KOPT-K1 (cell line): Measurements from ENCODE around the gene ADCY9.
"Not testable (repeated sequence)": the region's sequence is repeated elsewhere in the genome, so short reads cannot be mapped to it uniquely, and the experiment has no call there.

Experiments
- H3K27ac ChIP-seq: fragments of 200-600 bp; sonication (generic); 2 replicates; pipeline ENCODE4 v1.5.1; 2016; ENCODE audit warnings: antibody characterized with exemption, mild to moderate bottlenecking, low read depth, low read length; ENCODE audit not compliant: poor library complexity, severe bottlenecking
- H3K36me3 ChIP-seq: fragments of 200-600 bp; sonication (generic); 2 replicates; pipeline ENCODE4 v1.5.1; 2017; ENCODE audit warnings: antibody characterized with exemption, mild to moderate bottlenecking, low read length, moderate library complexity; ENCODE audit not compliant: insufficient read depth
- H3K9me3 ChIP-seq: fragments of 200-600 bp; sonication (generic); 2 replicates; pipeline ENCODE4 v1.5.1; 2017; ENCODE audit warnings: antibody characterized with exemption, low read length, mild to moderate bottlenecking; ENCODE audit not compliant: insufficient read depth, poor library complexity, severe bottlenecking

ADCY9 gene

GRCh38 chr16:3964686-3965290, 151.5 kb downstream of the ADCY9 start:
- H3K9me3 ChIP-seq: no peaks in the 10 kb centered on the region
- no peak overlapping the region for H3K27ac ChIP-seq
- no peaks in the 10 kb centered on the region for H3K36me3 ChIP-seq

- Histone ChIP-seq H3K9me3 (no peaks in the 10 kb centered on the region), H3K36me3 (no peaks in the 10 kb centered on the region), H3K27ac (no peak overlapping the region)
Observed at GRCh38 chr16:3963886-3964685, 152.2 kb downstream of the ADCY9 start.

DNA sequence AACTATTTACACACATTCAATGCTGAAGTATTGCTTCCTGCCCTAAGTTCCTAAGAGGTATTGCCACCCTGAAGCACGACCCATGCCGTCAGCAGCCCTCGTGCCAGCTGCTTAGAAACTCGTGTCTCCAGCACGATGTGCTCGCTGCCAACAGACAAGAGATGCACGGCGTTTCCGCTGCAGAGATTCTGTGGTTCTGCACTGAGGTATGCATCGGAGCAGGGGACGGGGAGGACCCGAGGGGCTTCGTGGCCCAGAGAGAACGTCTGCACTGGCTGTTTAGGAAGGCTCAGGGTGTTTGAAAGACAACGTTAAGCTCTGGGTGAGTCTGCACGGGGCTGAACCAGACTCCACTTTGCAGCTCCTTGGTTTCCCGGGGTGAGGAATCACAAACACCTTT, 153.0 kb downstream of the ADCY9 start:
- Histone ChIP-seq H3K27ac (no peak overlapping the region), H3K36me3 (no peaks in the 10 kb centered on the region), H3K9me3 (no peaks in the 10 kb centered on the region)

DNA sequence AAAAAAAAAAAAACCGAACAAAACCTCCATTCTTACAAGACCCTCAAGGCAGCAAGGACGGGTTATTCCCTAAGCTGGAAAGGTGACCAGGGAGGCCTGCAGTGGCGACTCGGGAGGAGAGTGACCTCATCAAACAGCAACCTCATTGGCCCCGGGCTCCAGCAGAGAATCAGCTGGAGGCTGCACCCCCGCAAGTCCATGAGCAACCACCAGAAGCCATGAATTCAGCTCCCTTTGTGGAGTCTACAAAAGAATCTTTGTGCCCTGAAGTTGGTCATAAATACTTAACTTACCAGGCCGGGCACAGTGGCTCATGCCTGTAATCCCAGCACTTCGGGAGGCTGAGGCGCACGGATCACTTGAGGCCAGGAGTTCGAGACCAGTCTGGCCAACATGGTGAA, 154.8 kb downstream of the ADCY9 start:
- Histone ChIP-seq H3K9me3 (no peaks in the 10 kb centered on the region), H3K27ac (no peak overlapping the region)

DNA sequence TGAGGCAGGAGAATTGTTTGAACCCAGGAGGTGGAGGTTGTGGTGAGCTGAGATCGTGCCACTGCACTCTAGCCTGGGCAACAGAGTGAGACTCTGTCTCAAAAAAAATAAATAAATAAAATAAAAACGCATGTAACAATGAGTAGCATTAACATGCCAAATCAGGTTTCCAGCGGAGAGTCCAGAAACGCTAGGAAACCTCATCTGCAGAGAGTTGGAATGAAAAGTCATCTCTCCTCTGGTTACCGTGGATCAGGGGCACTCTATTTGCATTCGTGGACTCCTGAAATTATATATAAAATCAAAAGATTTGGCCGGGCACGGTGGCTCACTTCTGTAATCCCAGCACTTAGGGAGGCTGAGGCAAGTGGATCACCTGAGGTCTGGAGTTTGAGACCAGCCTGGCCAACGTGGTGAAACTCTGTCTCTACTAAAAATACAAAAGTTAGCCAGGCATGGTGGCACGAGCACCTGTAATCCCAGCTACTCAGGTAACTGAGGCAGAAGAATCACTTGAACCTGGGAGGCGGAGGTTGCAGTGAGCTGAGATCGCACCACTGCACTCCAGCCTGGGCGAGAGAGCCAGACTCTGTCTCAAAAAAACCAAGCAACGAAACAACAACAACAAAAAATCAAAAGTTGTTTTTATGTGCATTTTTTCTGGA, 156.2 kb downstream of the ADCY9 start:
- not testable (repeated sequence) for H3K27ac ChIP-seq, H3K36me3 ChIP-seq, H3K9me3 ChIP-seq

More for the DNA sequence above, 154.8 kb downstream of the ADCY9 start:
- H3K36me3 ChIP-seq: no peaks in the 10 kb centered on the region

GRCh38 chr16:3959148-3959547, 157.1 kb downstream of the ADCY9 start:
- Histone ChIP-seq H3K36me3 (no peaks in the 10 kb centered on the region), H3K9me3 (no peaks in the 10 kb centered on the region), H3K27ac (no peak overlapping the region)

GRCh38 chr16:3957344-3957980, 158.8 kb downstream of the ADCY9 start:
- Histone ChIP-seq H3K27ac (no peak overlapping the region), H3K9me3 (no peaks in the 10 kb centered on the region), H3K36me3 (no peaks in the 10 kb centered on the region)

DNA sequence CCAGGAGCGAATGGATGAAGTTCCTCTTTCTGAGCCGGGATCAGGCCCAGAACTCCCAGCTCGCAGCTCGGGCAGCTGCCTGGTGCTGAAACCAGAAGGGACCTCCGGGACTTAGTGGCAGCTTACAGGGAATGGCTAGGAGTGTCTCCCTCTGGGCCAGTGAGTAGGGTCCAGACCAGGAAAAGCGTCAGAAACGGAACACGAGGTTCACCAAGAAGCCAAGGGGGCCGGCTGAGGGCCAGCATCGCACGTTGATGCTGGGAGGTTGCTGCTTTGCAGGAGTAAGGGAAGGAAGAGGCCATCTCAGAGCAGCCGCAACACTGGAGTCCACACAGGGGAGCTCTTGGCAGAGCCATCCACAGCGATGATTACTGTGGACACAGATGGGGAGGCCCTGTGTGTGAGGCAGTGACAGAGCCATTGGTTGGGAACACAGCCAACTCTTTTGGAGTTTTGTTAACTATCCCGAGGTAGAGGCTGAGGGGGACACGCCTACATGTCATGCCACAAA, 161.8 kb downstream of the ADCY9 start:
- Histone ChIP-seq H3K9me3 (no peaks in the 10 kb centered on the region), H3K36me3 (no peaks in the 10 kb centered on the region), H3K27ac (no peak overlapping the region)

DNA sequence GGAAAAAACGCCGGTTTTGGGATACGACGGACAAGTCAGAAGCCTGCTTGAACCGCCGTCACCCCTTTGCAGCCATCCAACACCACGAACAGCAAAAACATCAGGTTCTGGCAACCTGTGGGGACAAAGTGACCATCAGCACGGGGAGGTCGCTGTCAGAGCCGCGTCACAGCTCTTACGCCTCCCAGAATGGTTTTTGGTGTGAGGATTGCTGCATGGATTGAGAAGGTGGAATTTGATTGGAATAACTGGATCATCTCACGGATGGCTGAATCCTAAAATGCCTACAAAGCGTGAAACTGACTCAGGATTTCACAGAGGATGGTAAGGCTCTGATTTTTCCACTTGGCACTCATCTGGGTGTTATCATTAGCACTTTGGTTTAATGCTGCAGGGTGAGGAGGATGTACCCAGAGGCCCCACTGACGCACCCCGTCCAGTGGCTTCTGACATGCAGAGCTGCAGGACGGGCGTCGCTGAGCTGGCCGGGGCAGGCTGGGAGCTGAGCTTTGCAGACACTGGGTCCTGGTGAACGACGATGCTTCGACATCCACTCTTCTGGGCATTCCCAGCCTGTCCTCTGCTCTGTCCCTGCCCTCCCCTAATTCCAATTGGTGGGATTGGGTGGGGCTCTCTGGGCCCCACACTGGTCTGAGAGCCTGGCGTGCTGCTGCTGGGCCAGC, 162.4 kb downstream of the ADCY9 start:
- Histone ChIP-seq H3K9me3 (no peaks in the 10 kb centered on the region), H3K27ac (no peak overlapping the region), H3K36me3 (no peaks in the 10 kb centered on the region)

DNA sequence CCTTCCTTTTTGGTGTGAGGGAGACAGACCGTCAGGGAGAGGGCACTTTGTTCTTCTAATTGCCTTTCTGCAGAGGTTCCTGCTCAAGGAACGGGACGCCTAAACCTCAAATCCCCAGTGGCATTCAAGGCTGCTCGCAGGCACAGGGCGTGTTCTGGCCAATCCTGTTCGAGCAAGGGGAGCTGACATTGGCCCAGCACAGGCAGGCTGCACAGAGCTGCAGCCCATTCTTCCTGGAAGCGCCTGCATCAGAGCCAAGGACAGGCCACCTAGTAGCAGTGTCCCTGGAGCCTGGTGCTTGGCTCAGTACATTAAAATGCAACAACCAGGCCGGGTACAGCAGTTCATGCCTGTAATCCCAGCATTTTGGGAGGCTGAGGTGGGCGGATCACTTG, 163.5 kb downstream of the ADCY9 start:
- H3K27ac ChIP-seq: no peak overlapping the region
- no peaks in the 10 kb centered on the region for H3K36me3 ChIP-seq
- H3K9me3 ChIP-seq: no peaks in the 10 kb centered on the region

DNA sequence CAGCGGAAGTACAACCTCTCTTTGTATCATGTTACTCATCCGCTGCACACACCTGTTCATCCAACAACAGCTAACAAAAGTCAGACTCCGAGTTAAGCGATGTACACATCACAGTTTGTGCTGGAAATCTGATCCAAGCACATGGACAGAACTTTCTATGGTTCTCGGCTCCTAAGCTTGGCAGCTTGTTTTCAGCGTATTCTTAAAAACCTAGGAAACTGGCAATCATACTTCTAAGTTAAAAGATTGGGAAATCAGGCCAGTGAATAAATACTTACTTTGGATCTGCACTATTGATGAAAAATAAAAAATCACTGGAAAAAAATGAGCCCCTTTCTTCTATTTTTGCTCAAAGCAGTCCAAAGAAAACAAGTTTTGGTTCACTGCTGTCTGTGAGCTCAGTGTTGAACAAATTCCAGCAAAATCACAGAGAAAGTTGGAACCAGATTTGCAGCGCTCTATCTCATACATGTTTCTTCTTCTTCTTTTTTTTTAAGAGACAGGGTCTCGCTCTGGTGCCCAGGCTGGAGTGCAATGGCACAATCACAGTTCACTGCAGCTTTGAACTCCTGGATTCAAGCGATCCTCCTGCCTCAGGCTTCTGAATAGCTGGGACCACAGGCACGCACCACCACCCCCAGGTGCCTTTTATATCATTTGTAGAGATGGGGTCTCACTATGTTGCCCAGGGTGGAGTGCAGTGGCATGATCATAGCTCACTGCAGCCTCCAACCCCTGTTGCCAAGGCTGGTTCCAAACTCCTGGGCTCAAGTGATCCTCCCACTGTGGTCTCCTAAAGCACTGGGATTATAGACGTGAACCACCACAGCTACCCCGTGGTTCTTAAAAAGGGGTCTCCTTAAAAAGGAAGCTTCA, 164.1 kb downstream of the ADCY9 start:
- no peak overlapping the region for H3K27ac ChIP-seq
- no peaks in the 10 kb centered on the region for H3K36me3 ChIP-seq
- H3K9me3 ChIP-seq: no peaks in the 10 kb centered on the region

GRCh38 chr16:3951380-3951779, 164.9 kb downstream of the ADCY9 start:
- H3K27ac ChIP-seq, H3K36me3 ChIP-seq: not testable (repeated sequence)

GRCh38 chr16:3950343-3951193, 165.7 kb downstream of the ADCY9 start:
- H3K9me3 ChIP-seq: no peaks in the 10 kb centered on the region
- H3K27ac ChIP-seq: no peak overlapping the region
- H3K36me3 ChIP-seq: no peaks in the 10 kb centered on the region

More at GRCh38 chr16:3951380-3951779, 164.9 kb downstream of the ADCY9 start:
- not testable (repeated sequence) for H3K9me3 ChIP-seq
